ENCODE data around the gene SIDT1.

The SIDT1 gene

GRCh38 chr3:113546414-113546893, 14.1 kb downstream of the SIDT1 start:
- no peak for DNase-seq

- no peak for DNase-seq
Measured at GRCh38 chr3:113548501-113548900, 16.1 kb downstream of the SIDT1 start.

GRCh38 chr3:113551820-113552219, 19.5 kb downstream of the SIDT1 start:
- no peak for DNase-seq

- DNase-seq = peak; percentile 15 to 17
Measured at GRCh38 chr3:113552851-113553250, 20.5 kb downstream of the SIDT1 start.

- DNase-seq = no peak
Measured at GRCh38 chr3:113555138-113555537, 22.8 kb downstream of the SIDT1 start.

- DNase-seq = no peak
Measured at GRCh38 chr3:113556316-113556945, 24.1 kb downstream of the SIDT1 start.

- no peak for DNase-seq
Measured at GRCh38 chr3:113556946-113557335, 24.6 kb downstream of the SIDT1 start.

GRCh38 chr3:113557374-113557773, 25.0 kb downstream of the SIDT1 start:
- no peak for DNase-seq

GRCh38 chr3:113559009-113559408, 26.7 kb downstream of the SIDT1 start:
- DNase-seq = no peak

GRCh38 chr3:113560271-113560670, 27.9 kb downstream of the SIDT1 start:
- DNase-seq = no peak

GRCh38 chr3:113560831-113561623, 28.7 kb downstream of the SIDT1 start:
- no peak for DNase-seq

- DNase-seq = no peak
Measured at GRCh38 chr3:113565555-113565954, 33.2 kb downstream of the SIDT1 start.

- DNase-seq = no peak
Measured at GRCh38 chr3:113570158-113570557, 37.8 kb downstream of the SIDT1 start.

- DNase-seq = no peak
Measured at GRCh38 chr3:113571360-113571759, 39.0 kb downstream of the SIDT1 start.

- no peak for DNase-seq
Measured at GRCh38 chr3:113573728-113574127, 41.4 kb downstream of the SIDT1 start.

GRCh38 chr3:113574213-113574612, 41.9 kb downstream of the SIDT1 start:
- no peak for DNase-seq

- DNase-seq = no peak
Measured at GRCh38 chr3:113575206-113575605, 42.9 kb downstream of the SIDT1 start.

- no peak for DNase-seq
Measured at GRCh38 chr3:113585228-113585627, 52.9 kb downstream of the SIDT1 start.

GRCh38 chr3:113585720-113586119, 53.4 kb downstream of the SIDT1 start:
- no peak for DNase-seq

- DNase-seq = no peak
Measured at GRCh38 chr3:113588806-113589205, 56.5 kb downstream of the SIDT1 start.

GRCh38 chr3:113589971-113590370, 57.6 kb downstream of the SIDT1 start:
- DNase-seq = no peak

- no peak for DNase-seq
Measured at GRCh38 chr3:113590983-113591382, 58.6 kb downstream of the SIDT1 start.

- no peak for DNase-seq
Measured at GRCh38 chr3:113594066-113594465, 61.7 kb downstream of the SIDT1 start.

GRCh38 chr3:113597596-113598354, 65.4 kb downstream of the SIDT1 start:
- DNase-seq = no peak

Measured in activated CD4-positive, alpha-beta T cell treated with anti-CD3 and anti-CD28 coated beads, Interleukin-2, amount 50 U/mL, for 4 hours (primary cell).